Measurements from ENCODE around the gene CDH8.
"Not testable (repeated sequence)": the region's sequence is repeated elsewhere in the genome, so short reads cannot be mapped to it uniquely, and the experiment has no call there.

The CDH8 gene

GRCh38 chr16:61836804-61837393, 199.3 kb downstream of the CDH8 start:
- no peak for DNase-seq

- no peak for DNase-seq
Observed at GRCh38 chr16:61834082-61834481, 202.2 kb downstream of the CDH8 start.

- DNase-seq = no peak
Observed at GRCh38 chr16:61831351-61831917, 204.8 kb downstream of the CDH8 start.

- DNase-seq = no peak
Observed at GRCh38 chr16:61829631-61830030, 206.6 kb downstream of the CDH8 start.

GRCh38 chr16:61823326-61823725, 212.9 kb downstream of the CDH8 start:
- no peak for DNase-seq

GRCh38 chr16:61820820-61821219, 215.4 kb downstream of the CDH8 start:
- DNase-seq = no peak

- no peak for DNase-seq
Observed at GRCh38 chr16:61820398-61820797, 215.8 kb downstream of the CDH8 start.

- no peak for DNase-seq
Observed at GRCh38 chr16:61818850-61819249, 217.4 kb downstream of the CDH8 start.

- DNase-seq = no peak
Observed at GRCh38 chr16:61817583-61818278, 218.5 kb downstream of the CDH8 start.

GRCh38 chr16:61814726-61815347, 221.4 kb downstream of the CDH8 start:
- no peak for DNase-seq

- DNase-seq = no peak
Observed at GRCh38 chr16:61813339-61813738, 222.9 kb downstream of the CDH8 start.

- DNase-seq = no peak
Observed at GRCh38 chr16:61812251-61812650, 224.0 kb downstream of the CDH8 start.

GRCh38 chr16:61807551-61807950, 228.7 kb downstream of the CDH8 start:
- DNase-seq = no peak

- DNase-seq = not testable (repeated sequence)
Observed at GRCh38 chr16:61801217-61801616, 235.0 kb downstream of the CDH8 start.

- no peak for DNase-seq
Observed at GRCh38 chr16:61798741-61799140, 237.5 kb downstream of the CDH8 start.

GRCh38 chr16:61797961-61798507, 238.2 kb downstream of the CDH8 start:
- DNase-seq = no peak

GRCh38 chr16:61797296-61797795, 238.9 kb downstream of the CDH8 start:
- DNase-seq = no peak

- DNase-seq = no peak
Observed at GRCh38 chr16:61792194-61792909, 243.9 kb downstream of the CDH8 start.

GRCh38 chr16:61791464-61791863, 244.8 kb downstream of the CDH8 start:
- no peak for DNase-seq

GRCh38 chr16:61781855-61782254, 254.4 kb downstream of the CDH8 start:
- DNase-seq = not testable (repeated sequence)

- DNase-seq = no peak
Observed at GRCh38 chr16:61780161-61780560, 256.1 kb downstream of the CDH8 start.

- no peak for DNase-seq
Observed at GRCh38 chr16:61770301-61770700, 265.9 kb downstream of the CDH8 start.

GRCh38 chr16:61763991-61764390, 272.2 kb downstream of the CDH8 start:
- DNase-seq = no peak

Measured in stimulated activated CD4-positive, alpha-beta T cell treated with anti-CD3 and anti-CD28 coated beads, Interleukin-1b, Interleukin-23, amount 100 ng/mL, for 48 hours (primary cell).